Aorta (tissue), 5 donors: Measurements from ENCODE around the gene VEZT. TPM values are rescaled to one million over a fixed set of nuclear protein-coding genes. Genes with fewer than 3 reads are reported as not detected.

Experiments used
- ATAC-seq: fragments of 200-7000 bp; cut with Tn5 transposase; one replicate; pipeline ENCODE4 v1.9.1; 2022; ENCODE audit warnings: moderate library complexity; ENCODE audit not compliant: low FRiP score
- DNase-seq, 2 donors: peaks; one replicate each; pipeline ENCODE4 v3.0.0-alpha.2; 2020
- H3K27ac ChIP-seq, 2 donors: one replicate each; pipeline ENCODE4 v1.5.1; 2013; ENCODE audit warnings: low read length in 2 of 2, mild to moderate bottlenecking in 2 of 2, moderate library complexity in 2 of 2, control low read depth in 1 of 2, inconsistent platforms in 1 of 2, low read depth in 1 of 2
- H3K27me3 ChIP-seq, 2 donors: one replicate each; pipeline ENCODE4 v1.6.1; 2013; ENCODE audit warnings: control low read depth in 1 of 2, low read length in 1 of 2, mild to moderate bottlenecking in 1 of 2, moderate library complexity in 1 of 2; ENCODE audit not compliant: insufficient read depth in 2 of 2, control insufficient read depth in 1 of 2
- H3K36me3 ChIP-seq, 2 donors: one replicate each; pipeline ENCODE4 v1.6.1; 2013; ENCODE audit warnings: control low read depth in 1 of 2, low read length in 1 of 2, mild to moderate bottlenecking in 1 of 2; ENCODE audit not compliant: insufficient read depth in 2 of 2, control insufficient read depth in 1 of 2
- H3K4me1 ChIP-seq, 2 donors: one replicate each; pipeline ENCODE4 v1.6.1; 2013; ENCODE audit warnings: low read length in 2 of 2, control low read depth in 1 of 2, mild to moderate bottlenecking in 1 of 2, moderate library complexity in 1 of 2; ENCODE audit not compliant: insufficient read depth in 2 of 2, control insufficient read depth in 1 of 2
- H3K4me3 ChIP-seq, 2 donors: one replicate each; pipeline ENCODE4 v1.5.1; 2013; ENCODE audit warnings: low read length in 2 of 2, control low read depth in 1 of 2, mild to moderate bottlenecking in 1 of 2
- H3K9me3 ChIP-seq: one replicate; pipeline ENCODE4 v1.6.1; 2013; ENCODE audit warnings: mild to moderate bottlenecking, low read length; ENCODE audit not compliant: control insufficient read depth
- WGBS, 2 donors: extraction: QIAGEN DNeasy Blood & Tissue Kit; methylation state at CpG; one replicate each; pipeline ENCODE4 v1.1.7; 2013; 5-methylcytosine and 5-hydroxymethylcytosine counted together
- intact Hi-C, 2 donors: fragments of 100-400 bp; cut with DNase I; formaldehyde crosslinking; loops; one replicate each; pipeline versions ENCODE4 v1.14.2 to v1.15.0; 2022
- polyA plus RNA-seq, 2 donors: library from polyadenylated mRNA; stranded (reverse); fragments of 200-250 nt; gene quantifications; one replicate each; pipeline ENCODE4 v1.2.3, GENCODE V29; 2013
- total RNA-seq, 2 donors: library from RNA; stranded (reverse); fragmentation: NEBNext Ultra II Directional; extraction: Animal tissue kit (Norgen Biotek cat#: 25700); gene quantifications; one replicate each; pipeline ENCODE4 v1.2.1, GENCODE V29; 2021
- donor health status: healthy with polysubstance abuse.
- donor health status: Bipolar disorder and iron deficiency.
- donor health status: DM: no; HTN: no; CAD: no.
- donor health status: DM: no; HTN: no; CAD: no.
- donor health status: DM: yes; HTN: yes; CAD: no.

Gene VEZT
- total and polyA plus RNA-seq, 4 donors, result 39.0 to 103 (median 68.9) TPM

DNA sequence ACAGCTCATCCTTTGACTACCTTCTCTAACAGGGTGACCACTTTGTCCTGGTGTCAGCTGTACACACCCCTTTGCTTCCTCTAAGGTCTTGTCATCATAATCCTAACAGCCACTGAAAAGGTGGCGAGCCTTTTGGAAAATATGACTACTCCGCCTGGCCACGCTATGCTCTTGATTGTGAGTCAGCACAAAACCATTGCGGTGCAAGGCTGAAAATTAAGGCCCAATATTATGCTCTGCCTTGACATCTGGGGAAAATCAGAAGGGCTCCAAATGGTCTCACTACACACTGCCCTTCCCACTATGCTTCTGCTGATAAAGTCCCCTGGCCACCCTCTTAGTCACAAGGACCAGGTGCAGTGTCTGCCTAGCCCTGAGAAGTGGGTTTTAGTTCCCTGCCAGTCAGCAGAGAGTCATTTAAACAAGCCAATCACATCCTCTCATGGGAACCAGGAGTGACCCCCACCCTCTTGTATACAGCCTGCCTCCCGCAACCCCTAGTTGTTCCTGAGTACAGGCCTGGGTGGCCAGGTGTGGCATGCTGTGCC is 34.7 kb upstream of the VEZT start:
- ATAC-seq, result no peak
- peaks cover 0 to 4% of the 10 kb centered on the region in 2 donors for H3K36me3 ChIP-seq
- 71% methylated on average over 5 of the region's 5 CpGs for WGBS, 2 donors
- H3K4me1 ChIP-seq, result no peaks in the 10 kb centered on the region
- no peak overlapping the region for H3K4me3 ChIP-seq
- no peaks in the 10 kb centered on the region for H3K27me3 ChIP-seq
- H3K9me3 ChIP-seq, result no peaks in the 10 kb centered on the region
- H3K27ac ChIP-seq, result no peak overlapping the region
- intact Hi-C loops, result no loop called here
- no peak for DNase-seq

DNA sequence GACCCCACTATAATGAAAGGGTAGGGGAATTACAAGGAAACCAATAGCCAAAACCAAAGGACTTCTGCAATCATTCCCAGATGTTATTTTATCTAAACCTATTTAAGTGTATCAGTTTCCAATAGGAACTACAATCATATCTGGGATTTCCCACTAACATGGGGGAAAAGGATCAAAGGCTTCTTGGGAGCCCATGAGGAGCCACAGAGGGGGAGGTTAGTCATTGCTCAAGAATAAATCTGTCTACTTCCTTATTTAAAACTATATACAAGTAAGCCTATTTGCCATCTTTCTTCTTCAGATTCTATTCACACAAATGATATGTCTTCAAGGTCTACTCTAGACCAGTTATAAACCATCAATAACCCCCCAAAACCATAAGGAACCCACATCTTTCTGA is 33.5 kb upstream of the VEZT start:
- intact Hi-C loops, result no loop called here
- ATAC-seq (no peak), DNase-seq (no peak)
- Histone ChIP-seq H3K9me3 (no peaks in the 10 kb centered on the region), H3K36me3 (peaks cover 0 to 4% of the 10 kb centered on the region in 2 donors), H3K4me1 (no peaks in the 10 kb centered on the region), H3K4me3 (no peak overlapping the region), H3K27me3 (no peaks in the 10 kb centered on the region), H3K27ac (no peak overlapping the region)

DNA sequence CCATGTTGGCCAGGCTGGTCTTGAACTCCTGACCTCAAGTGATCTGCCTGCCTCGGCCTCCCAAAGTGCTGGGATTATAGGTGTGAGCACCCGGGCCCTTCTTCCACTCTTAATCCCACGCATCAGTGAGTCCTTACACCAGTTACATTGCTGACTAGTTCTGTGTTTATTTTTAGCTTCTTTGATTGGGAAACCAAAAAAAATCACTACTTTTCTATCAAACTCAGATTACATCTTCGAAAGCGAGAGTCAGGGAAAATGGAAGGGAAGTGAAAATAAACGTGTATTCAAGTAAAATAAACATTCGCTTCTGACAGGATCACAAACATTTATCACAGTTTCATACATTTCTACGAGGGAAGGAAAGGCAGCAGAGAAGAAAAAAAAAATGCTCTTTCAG is 32.5 kb upstream of the VEZT start:
- H3K27me3 ChIP-seq, result no peaks in the 10 kb centered on the region
- ATAC-seq, result no peak
- H3K4me1 ChIP-seq, result no peaks in the 10 kb centered on the region
- no peaks in the 10 kb centered on the region for H3K9me3 ChIP-seq
- no peak overlapping the region for H3K4me3 ChIP-seq
- 83 to 85% methylated on average over 8 of the region's 8 CpGs for WGBS, 2 donors
- H3K27ac ChIP-seq, result no peak overlapping the region
- intact Hi-C loops, result no loop called here
- DNase-seq, result no peak
- H3K36me3 ChIP-seq, result peaks cover 0 to 4% of the 10 kb centered on the region in 2 donors

DNA sequence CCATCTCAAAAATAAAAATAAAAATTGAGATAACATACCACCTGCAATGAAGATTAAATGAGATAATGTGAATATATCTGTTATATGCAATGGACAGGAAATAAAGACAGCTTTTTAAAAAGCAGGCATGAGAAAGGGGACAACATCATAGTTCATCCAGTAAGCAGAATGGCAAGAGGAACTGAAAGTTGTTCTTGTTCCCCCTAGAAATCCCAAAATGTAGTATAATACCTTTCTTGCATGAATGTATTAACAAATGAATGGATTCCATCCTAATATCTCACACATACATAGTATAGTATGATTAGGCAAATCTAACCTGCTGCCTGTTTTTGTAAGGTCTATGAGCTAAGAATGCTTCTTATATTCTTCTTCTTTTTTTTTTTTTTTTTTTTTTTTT is 31.8 kb upstream of the VEZT start:
- intact Hi-C loops, result no loop called here
- Histone ChIP-seq H3K4me3 (no peak overlapping the region), H3K9me3 (no peaks in the 10 kb centered on the region), H3K36me3 (peaks cover 0 to 4% of the 10 kb centered on the region in 2 donors), H3K4me1 (no peaks in the 10 kb centered on the region), H3K27ac (no peak overlapping the region), H3K27me3 (no peaks in the 10 kb centered on the region)
- ATAC-seq (no peak), DNase-seq (no peak)

DNA sequence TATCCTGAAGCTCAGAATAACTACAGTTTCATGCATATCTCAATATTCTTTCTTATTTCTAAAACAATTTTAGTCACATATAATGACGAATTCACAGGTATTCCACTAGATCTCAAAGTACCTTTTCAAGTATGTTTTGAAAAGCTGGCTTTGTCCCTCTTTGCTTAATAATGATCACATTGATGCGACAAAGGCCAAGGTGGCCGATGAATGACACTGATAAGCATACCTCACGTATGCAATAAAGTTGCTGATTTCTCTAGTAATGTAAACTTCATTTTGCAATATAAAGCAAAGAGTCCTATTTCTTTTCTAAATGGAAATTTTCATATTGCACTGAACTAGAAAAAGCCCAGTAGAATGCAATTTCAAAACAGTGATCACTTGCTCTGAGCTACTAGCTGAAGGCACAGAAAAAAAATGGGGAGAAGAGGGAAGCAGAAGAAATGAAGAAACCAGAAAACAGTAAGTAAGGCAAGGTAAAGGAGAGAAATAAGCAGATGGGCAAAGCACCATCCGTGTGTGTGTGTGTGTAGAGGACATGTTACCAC is 29.7 kb upstream of the VEZT start:
- no peak overlapping the region for H3K27ac ChIP-seq
- no peaks in the 10 kb centered on the region for H3K9me3 ChIP-seq
- ATAC-seq, result no peak
- DNase-seq, result no peak
- H3K36me3 ChIP-seq, result peaks cover 0 to 4% of the 10 kb centered on the region in 2 donors
- no peak overlapping the region for H3K4me3 ChIP-seq
- intact Hi-C loops, result no loop called here
- H3K4me1 ChIP-seq, result no peaks in the 10 kb centered on the region
- 86 to 90% methylated on average over 5 of the region's 5 CpGs for WGBS, 2 donors
- no peaks in the 10 kb centered on the region for H3K27me3 ChIP-seq

DNA sequence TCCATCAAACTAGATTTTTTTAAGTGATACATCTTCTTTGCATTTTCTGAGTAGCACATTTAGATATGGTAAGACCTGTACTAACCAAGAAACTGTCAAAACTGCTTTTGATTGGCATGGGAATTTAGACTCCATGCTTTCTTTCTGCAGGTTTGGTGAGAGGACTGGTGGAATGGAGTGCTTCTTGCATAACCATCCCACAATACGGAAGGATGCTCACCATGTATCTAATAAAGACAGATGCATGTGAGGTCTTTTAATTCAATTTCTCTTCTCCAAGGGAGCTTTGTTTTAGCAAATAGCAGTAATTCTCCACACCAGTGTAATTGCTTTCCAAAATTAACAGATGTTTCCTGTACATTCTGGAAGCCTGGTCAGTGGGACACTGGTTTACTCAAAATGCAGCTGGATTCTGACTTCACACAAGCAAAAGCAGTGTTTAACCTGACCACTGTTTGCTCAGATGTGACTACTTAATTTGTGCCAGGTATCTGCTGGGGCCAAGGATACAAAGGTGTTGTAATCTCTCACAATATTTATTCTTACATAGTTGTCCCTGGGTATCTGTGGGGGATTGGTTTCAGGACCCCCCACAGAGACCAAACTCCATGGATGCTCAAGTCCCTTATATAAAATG is 26.4 kb upstream of the VEZT start:
- Histone ChIP-seq H3K27ac (no peak overlapping the region), H3K9me3 (no peaks in the 10 kb centered on the region), H3K36me3 (no peaks in the 10 kb centered on the region), H3K4me1 (no peaks in the 10 kb centered on the region), H3K27me3 (no peaks in the 10 kb centered on the region), H3K4me3 (no peak overlapping the region)
- ATAC-seq (no peak), DNase-seq (no peak)
- intact Hi-C loops, result no loop called here
- 93% methylated on average over 1 of the region's 1 CpG for WGBS, 2 donors

DNA sequence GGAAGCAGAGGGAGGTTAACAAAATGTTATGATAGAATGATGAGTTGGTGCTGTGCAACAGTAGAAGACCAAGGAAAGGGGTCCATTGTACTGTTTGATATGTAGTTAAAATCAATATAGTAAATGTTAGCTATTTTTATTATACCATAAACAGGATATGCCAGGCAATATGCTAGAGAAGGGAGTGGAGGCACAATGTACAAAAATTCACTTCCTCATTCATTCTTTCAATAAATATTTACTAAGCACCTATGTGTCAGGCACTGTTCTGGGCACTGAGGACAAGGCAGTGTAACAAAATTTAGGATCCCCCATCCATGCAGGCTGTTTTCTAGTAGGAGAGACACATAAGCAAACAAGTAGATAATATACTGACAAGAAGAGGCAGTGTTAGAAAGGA is 25.3 kb upstream of the VEZT start:
- no peak overlapping the region for H3K4me3 ChIP-seq
- ATAC-seq (no peak), DNase-seq (no peak)
- no peaks in the 10 kb centered on the region for H3K36me3 ChIP-seq
- no peak overlapping the region for H3K27ac ChIP-seq
- H3K27me3 ChIP-seq, result no peaks in the 10 kb centered on the region
- intact Hi-C loops, result no loop called here
- H3K9me3 ChIP-seq, result no peaks in the 10 kb centered on the region
- no peaks in the 10 kb centered on the region for H3K4me1 ChIP-seq

DNA sequence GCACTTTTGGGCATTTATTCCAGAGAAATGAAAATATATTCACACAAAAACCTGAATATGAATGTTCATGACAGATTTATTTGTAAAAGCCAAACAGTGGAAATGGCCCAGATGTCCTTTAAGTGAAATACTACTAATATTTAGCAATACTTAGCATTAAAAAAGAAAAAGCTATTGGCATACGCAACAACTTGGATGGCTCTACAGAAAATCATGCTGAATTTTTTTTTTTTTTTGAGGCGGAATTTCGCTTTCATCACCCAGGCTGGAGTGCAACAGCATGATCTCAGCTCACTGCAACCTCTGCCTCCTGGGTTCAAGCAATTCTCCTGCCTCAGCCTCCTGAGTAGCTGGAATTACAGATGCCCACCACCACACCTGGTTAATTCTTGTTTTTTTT is 24.5 kb upstream of the VEZT start:
- Histone ChIP-seq H3K9me3 (no peaks in the 10 kb centered on the region), H3K4me1 (no peaks in the 10 kb centered on the region), H3K36me3 (no peaks in the 10 kb centered on the region), H3K4me3 (no peak overlapping the region), H3K27me3 (no peaks in the 10 kb centered on the region), H3K27ac (no peak overlapping the region)
- 96 to 98% methylated on average over 3 of the region's 3 CpGs for WGBS, 2 donors
- DNase-seq (no peak), ATAC-seq (no peak)
- intact Hi-C loops, result no loop called here

DNA sequence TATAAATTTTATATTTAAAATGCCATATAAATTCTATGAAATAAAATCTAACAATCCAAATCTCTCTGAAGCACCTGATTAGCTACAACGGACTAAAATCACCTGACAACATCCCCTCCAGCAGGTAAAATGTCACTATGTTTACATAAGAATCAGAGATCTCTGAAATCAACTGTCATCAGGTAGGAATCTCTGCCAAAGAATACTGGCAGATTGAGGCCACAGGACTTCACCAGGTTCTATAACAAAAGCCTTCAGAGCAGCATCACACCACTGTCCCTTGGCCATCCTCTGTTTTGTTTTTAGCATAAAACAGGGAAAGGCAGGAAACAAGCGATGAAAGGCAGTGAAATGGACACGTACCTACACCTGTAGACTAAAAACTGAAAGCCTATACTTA is 22.5 kb upstream of the VEZT start:
- no peak for ATAC-seq
- intact Hi-C loops, result no loop called here
- Histone ChIP-seq H3K36me3 (no peaks in the 10 kb centered on the region), H3K4me3 (no peak overlapping the region), H3K9me3 (no peaks in the 10 kb centered on the region), H3K4me1 (no peaks in the 10 kb centered on the region), H3K27me3 (no peaks in the 10 kb centered on the region), H3K27ac (no peak overlapping the region)
- no peak for DNase-seq
- WGBS, 2 donors, result 94 to 95% methylated on average over 3 of the region's 3 CpGs
